Measurements from ENCODE around the gene AIFM3. TPM values are rescaled to one million over a fixed set of nuclear protein-coding genes. Genes with fewer than 3 reads are reported as not detected.

Gene AIFM3
- total and polyA plus RNA-seq, 7 donors = 0.25 to 0.77 (median 0.53) TPM

GRCh38 chr22:20982563-20982882, 15.5 kb downstream of the AIFM3 start:
- Histone ChIP-seq H3K4me3 (peak overlapping the region; percentile 85), H3K36me3 (ENCODE audit: insufficient read depth in 1 of 2, low read depth in 1 of 2) (peaks cover 0 to 41% of the 10 kb centered on the region in 2 donors), H3K27me3 (ENCODE audit: insufficient read depth in 3 of 3, low read length in 2 of 3) (no peaks in the 10 kb centered on the region), H3K4me1 (peaks cover 27% of the 10 kb centered on the region), H3K27ac (peak overlapping the region; percentile 95), H3K9me3 (no peaks in the 10 kb centered on the region)
- TF ChIP-seq CTCF (IDR thresholded peaks at IDR 0.05) = no peak
- intact Hi-C loops (cut with DNase I) = loop anchor here (10.0 kb wide), 2 partner anchors 58 to 98 kb away; no protein-coding TSS in a partner anchor
- 0 to 1% (median 0%) methylated on average over 12 of the region's 12 CpGs for WGBS, 3 donors
- DNase-seq = no peak
- peak; percentile 1 to 15 (median 6) for ATAC-seq

GRCh38 chr22:20983081-20983771, 16.2 kb downstream of the AIFM3 start:
- peak overlapping the region; percentile 85 for H3K4me3 ChIP-seq

GRCh38 chr22:20985720-20986119, 18.7 kb downstream of the AIFM3 start:
- no peak for DNase-seq
- WGBS, 3 donors = 82 to 90% (median 84%) methylated on average over 7 of the region's 7 CpGs
- no peak for ATAC-seq
- intact Hi-C loops (cut with DNase I) = loop anchor here (5.0 to 10.0 kb wide), 3 partner anchors 48 to 101 kb away; no protein-coding TSS in a partner anchor
- Histone ChIP-seq H3K4me1 (peaks cover 14% of the 10 kb centered on the region), H3K27ac (no peak overlapping the region), H3K36me3 (ENCODE audit: insufficient read depth in 1 of 2, low read depth in 1 of 2) (peaks cover 0 to 65% of the 10 kb centered on the region in 2 donors), H3K9me3 (no peaks in the 10 kb centered on the region), H3K4me3 (no peak overlapping the region), H3K27me3 (ENCODE audit: insufficient read depth in 3 of 3, low read length in 2 of 3) (no peaks in the 10 kb centered on the region)
- no peak for TF ChIP-seq CTCF (IDR thresholded peaks at IDR 0.05)

More at GRCh38 chr22:20983081-20983771, 16.2 kb downstream of the AIFM3 start:
- ATAC-seq (no peak), DNase-seq (no peak)
- Histone ChIP-seq H3K9me3 (no peaks in the 10 kb centered on the region), H3K36me3 (ENCODE audit: insufficient read depth in 1 of 2, low read depth in 1 of 2) (peaks cover 0 to 48% of the 10 kb centered on the region in 2 donors), H3K27ac (no peak overlapping the region), H3K4me1 (peaks cover 27% of the 10 kb centered on the region), H3K27me3 (ENCODE audit: insufficient read depth in 3 of 3, low read length in 2 of 3) (no peaks in the 10 kb centered on the region)
- intact Hi-C loops (cut with DNase I) = loop anchor here (10.0 kb wide), 2 partner anchors 58 to 98 kb away; no protein-coding TSS in a partner anchor
- no peak for TF ChIP-seq CTCF (IDR thresholded peaks at IDR 0.05)
- WGBS, 3 donors = 63 to 74% (median 66%) methylated on average over 5 of the region's 5 CpGs

GRCh38 chr22:20986365-20986764, 19.3 kb downstream of the AIFM3 start:
- intact Hi-C loops (cut with DNase I) = loop anchor here (5.0 to 10.0 kb wide), 3 partner anchors 49 to 102 kb away; no protein-coding TSS in a partner anchor
- ATAC-seq = no peak
- Histone ChIP-seq H3K9me3 (no peaks in the 10 kb centered on the region), H3K4me3 (no peak overlapping the region), H3K36me3 (ENCODE audit: insufficient read depth in 1 of 2, low read depth in 1 of 2) (peaks cover 0 to 71% of the 10 kb centered on the region in 2 donors), H3K4me1 (peaks cover 7% of the 10 kb centered on the region), H3K27ac (no peak overlapping the region), H3K27me3 (ENCODE audit: insufficient read depth in 3 of 3, low read length in 2 of 3) (no peaks in the 10 kb centered on the region)
- TF ChIP-seq CTCF (IDR thresholded peaks at IDR 0.05) = no peak
- DNase-seq = no peak
- WGBS, 3 donors = 92 to 97% (median 97%) methylated on average over 1 of the region's 1 CpG

Data from psoas muscle (tissue), 8 donors.